A172 (cell line): ENCODE measurements around the gene SYCE3. TPM values are rescaled to one million over a fixed set of nuclear protein-coding genes. Genes with fewer than 3 reads are reported as not detected.

ENCODE experiments used
- DNase-seq: peaks from one replicate; pipeline ENCODE4 v3.0.0-alpha.2; 2015; ENCODE audit warnings: low spot score
- total RNA-seq: library from RNA; depleted of rRNA; stranded (reverse); fragments of >200 nt; shearing (Covaris generic); gene quantifications from 2 replicates; pipeline ENCODE4 v1.2.3, GENCODE V29; 2014

Gene SYCE3
- total RNA-seq, 1 experiment from 2014 or later: 2.5 TPM

GRCh38 chr22:50576070-50576469 is 13.4 kb upstream of the SYCE3 start:
- DNase-seq: no peak

- no peak for DNase-seq
Measured at GRCh38 chr22:50575426-50575941, 12.8 kb upstream of the SYCE3 start.

GRCh38 chr22:50574383-50574755 is 11.7 kb upstream of the SYCE3 start:
- no peak for DNase-seq

GRCh38 chr22:50573491-50574382 is 11.0 kb upstream of the SYCE3 start:
- DNase-seq: no peak

- no peak for DNase-seq
Measured at GRCh38 chr22:50572965-50573364, 10.2 kb upstream of the SYCE3 start.

- no peak for DNase-seq
Measured at GRCh38 chr22:50571264-50572175, 8.8 kb upstream of the SYCE3 start.

- no peak for DNase-seq
Measured at GRCh38 chr22:50570861-50571260, 8.1 kb upstream of the SYCE3 start.

- DNase-seq: no peak
Measured at GRCh38 chr22:50569896-50570535, 7.3 kb upstream of the SYCE3 start.

- DNase-seq: no peak
Measured at GRCh38 chr22:50569041-50569459, 6.3 kb upstream of the SYCE3 start.

GRCh38 chr22:50568626-50569025 is 5.9 kb upstream of the SYCE3 start:
- DNase-seq: no peak

- no peak for DNase-seq
Measured at GRCh38 chr22:50567721-50568252, 5.1 kb upstream of the SYCE3 start.

GRCh38 chr22:50564289-50564688 is 1.6 kb upstream of the SYCE3 start:
- no peak for DNase-seq

GRCh38 chr22:50563413-50564160 is 868 bp upstream of the SYCE3 start:
- DNase-seq: no peak

- no peak for DNase-seq
Measured at GRCh38 chr22:50561401-50562358, 1.0 kb downstream of the SYCE3 start.

- no peak for DNase-seq
Measured at GRCh38 chr22:50560034-50560433, 2.7 kb downstream of the SYCE3 start.

- DNase-seq: no peak
Measured at GRCh38 chr22:50556703-50557102, 6.0 kb downstream of the SYCE3 start.

- no peak for DNase-seq
Measured at GRCh38 chr22:50553310-50553709, 9.4 kb downstream of the SYCE3 start.

- no peak for DNase-seq
Measured at GRCh38 chr22:50551160-50551752, 11.5 kb downstream of the SYCE3 start.

GRCh38 chr22:50550395-50550794 is 12.3 kb downstream of the SYCE3 start:
- DNase-seq: no peak
